ENCODE results near the gene CEACAM4. TPM values are rescaled to one million over a fixed set of nuclear protein-coding genes. Genes with fewer than 3 reads are reported as not detected.

CEACAM4 gene
- total and polyA plus RNA-seq, 2 of the 8 experiments (the other 6 are each of a cell fraction or from before 2014, with no cell fraction given), result not detected

- H4K20me1 ChIP-seq (replicated peaks in 1 of 2; ENCODE audit: control insufficient read depth in 1 of 2, insufficient read depth in 2 of 2, low read length in 2 of 2), result peaks cover 0 to 1% of the 10 kb centered on the region in 2 experiments
- CTCF ChIA-PET (ENCODE audit: partially characterized antibody), result interaction anchor here (1.7 kb wide), 1 partner anchor 143 kb away, joined by 4 read pairs; no protein-coding TSS in a partner anchor
- no peak for TF ChIP-seq KDM1A (IDR thresholded peaks at IDR 0.05; ENCODE audit: borderline replicate concordance, low read length)
- TF ChIP-seq, protein P1, sequence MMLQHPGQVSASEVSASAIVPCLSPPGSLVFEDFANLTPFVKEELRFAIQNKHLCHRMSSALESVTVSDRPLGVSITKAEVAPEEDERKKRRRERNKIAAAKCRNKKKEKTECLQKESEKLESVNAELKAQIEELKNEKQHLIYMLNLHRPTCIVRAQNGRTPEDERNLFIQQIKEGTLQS (IDR thresholded peaks at IDR 0.05; ENCODE audit: insufficient read depth, low read depth, low read length), result no peak
- TF ChIP-seq ASH2L (IDR thresholded peaks at IDR 0.05; ENCODE audit: low read length), result no peak
- TF ChIP-seq MAFK (IDR thresholded peaks at IDR 0.05; ENCODE audit: low read depth, low read length), result no peak
- no peak for TF ChIP-seq CHD1 (IDR thresholded peaks at IDR 0.05; ENCODE audit: low read depth, low read length)
- TF ChIP-seq SIRT6 (IDR thresholded peaks at IDR 0.05; ENCODE audit: low read length), result no peak
- TF ChIP-seq POLR2A (IDR thresholded peaks at IDR 0.05; ENCODE audit: control extremely low read depth in 1 of 2, low read depth in 2 of 2, low read length in 2 of 2), result no peak
- TF ChIP-seq TEAD4 (IDR thresholded peaks at IDR 0.05; ENCODE audit: low read depth, low read length), result no peak
Measured at GRCh38 chr19:41591951-41592562, 34.8 kb downstream of the CEACAM4 start.

More at GRCh38 chr19:41591951-41592562, 34.8 kb downstream of the CEACAM4 start:
- 58% methylated on average over 5 of the region's 5 CpGs; no CpG with 5 or more reads in 1 of the 2 experiments for whole genome bisulfite sequencing, 2 experiments (ENCODE audit: extremely low coverage in 1 of 2, insufficient coverage in 1 of 2, insufficient read length in 1 of 2, insufficient replicate concordance in 2 of 2, low coverage in 1 of 2, low lambda C conversion rate in 2 of 2, missing lambda C conversion rate in 1 of 2)
- POLR2A ChIA-PET (ENCODE audit: partially characterized antibody), result no interaction called here
- H3K36me3 ChIP-seq (ENCODE audit: control insufficient read depth in 2 of 4, insufficient read depth in 4 of 4, low read length in 3 of 4), result no peaks in the 10 kb centered on the region
- no peak overlapping the region for H3K4me2 ChIP-seq (ENCODE audit: insufficient read depth in 1 of 2, low read depth in 2 of 2, low read length in 2 of 2)
- peaks cover 43 to 44% of the 10 kb centered on the region in 2 experiments for H3K9me3 ChIP-seq (ENCODE audit: insufficient read depth in 2 of 2, low read depth in 1 of 2, low read length in 1 of 2)
- H3K27ac ChIP-seq (ENCODE audit: low read depth, low read length), result no peak overlapping the region
- no peak overlapping the region for H2BK15ac ChIP-seq (ENCODE audit: low read length)
- no peak overlapping the region for H4K8ac ChIP-seq (ENCODE audit: extremely low read depth, insufficient read depth, low read length)
- H4K91ac ChIP-seq (replicated peaks; ENCODE audit: insufficient read length, low read length), result no peak overlapping the region
- H3K23ac ChIP-seq (ENCODE audit: insufficient read length), result no peak overlapping the region
- no peak overlapping the region for H4K5ac ChIP-seq (ENCODE audit: insufficient read length, low read depth, low read length)
- no peak overlapping the region for H2BK120ac ChIP-seq (replicated peaks; ENCODE audit: low read depth, low read length)
- no peak overlapping the region for H3K18ac ChIP-seq (ENCODE audit: extremely low read depth, low read length)
- no peaks in the 10 kb centered on the region for H3K23me2 ChIP-seq (ENCODE audit: low read depth, low read length)
- H2BK20ac ChIP-seq (ENCODE audit: low read length), result no peak overlapping the region
- DNase-seq (ENCODE audit: low read depth in 1 of 2, low spot score in 2 of 2) (no peak), FAIRE-seq (no peak)
- H2AK5ac ChIP-seq (ENCODE audit: low read depth, low read length), result no peak overlapping the region
- H3K79me1 ChIP-seq (ENCODE audit: low read depth, low read length), result no peaks in the 10 kb centered on the region
- H3K27me3 ChIP-seq (replicated peaks in 1 of 4; ENCODE audit: control insufficient read depth in 3 of 4, extremely low read depth in 1 of 4, insufficient read depth in 3 of 4, low read length in 3 of 4), result no peaks in the 10 kb centered on the region
- H3K4me3 ChIP-seq (ENCODE audit: extremely low read depth in 1 of 4, insufficient read depth in 2 of 4, low read depth in 3 of 4, low read length in 4 of 4), result no peak overlapping the region
- no peak overlapping the region for H2AFZ ChIP-seq (ENCODE audit: low read length)
- H3K9ac ChIP-seq (replicated peaks in 1 of 4; ENCODE audit: extremely low read depth in 1 of 4, low read depth in 3 of 4, low read length in 3 of 4), result no peak overlapping the region
- no peaks in the 10 kb centered on the region for H3K79me2 ChIP-seq (ENCODE audit: control insufficient read depth in 1 of 2, insufficient read depth in 2 of 2, low read length in 2 of 2)
- H2BK12ac ChIP-seq (ENCODE audit: low read depth, low read length), result no peak overlapping the region
- H3K4ac ChIP-seq (replicated peaks; ENCODE audit: insufficient read length, low read depth, low read length), result no peak overlapping the region
- no peak overlapping the region for H2BK5ac ChIP-seq (ENCODE audit: low read depth, low read length)
- H3K14ac ChIP-seq (ENCODE audit: insufficient read length), result no peak overlapping the region
- H3K4me1 ChIP-seq (replicated peaks in 1 of 4; ENCODE audit: control insufficient read depth in 3 of 4, insufficient read depth in 4 of 4, low read length in 3 of 4), result no peaks in the 10 kb centered on the region
- no peak overlapping the region for H3K56ac ChIP-seq (replicated peaks; ENCODE audit: insufficient read length, low read depth, low read length)
